Measurements from ENCODE around the gene ASCC2. TPM values are rescaled to one million over a fixed set of nuclear protein-coding genes. Genes with fewer than 3 reads are reported as not detected.
"Not testable (repeated sequence)": the region's sequence is repeated elsewhere in the genome, so short reads cannot be mapped to it uniquely, and the experiment has no call there.

Gene ASCC2
- total and polyA plus RNA-seq, 7 donors: 15.0 to 51.0 (median 37.7) TPM

DNA sequence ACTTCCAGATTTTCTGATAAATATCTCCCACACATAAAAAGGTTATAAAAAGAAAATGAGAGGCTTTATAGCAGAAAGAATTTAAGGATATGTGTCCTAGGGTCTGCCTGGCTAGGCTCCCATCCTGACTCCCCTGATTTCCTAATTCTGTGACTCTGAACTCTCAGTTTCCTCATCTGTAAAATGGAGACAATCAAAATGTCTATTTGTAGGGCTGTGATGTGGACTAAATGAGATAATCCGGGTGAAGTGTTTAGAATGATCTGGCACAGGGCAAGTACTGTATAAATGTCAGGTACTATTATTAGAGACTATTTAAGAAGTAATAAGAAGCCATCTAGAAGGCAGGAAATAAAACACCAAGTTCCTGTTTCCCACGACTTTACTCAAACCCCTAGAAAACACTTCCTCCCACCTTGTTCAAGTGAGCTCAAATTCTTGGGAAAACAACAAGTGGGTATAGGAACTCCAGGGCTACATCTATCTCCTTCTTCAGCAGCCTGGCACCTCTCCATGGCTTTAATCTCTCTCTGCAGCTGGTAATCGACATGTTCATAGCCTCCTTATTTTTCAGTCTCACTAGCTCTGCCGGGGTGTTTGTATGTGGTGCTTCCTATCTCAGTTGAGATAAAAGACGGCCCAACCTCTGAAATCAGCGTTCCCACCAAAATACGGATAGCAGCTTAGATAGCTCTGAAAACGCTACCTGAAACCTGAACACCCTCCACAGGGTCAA, 6.7 kb downstream of the ASCC2 start:
- intact Hi-C loops (cut with DNase I): no loop called here
- TF ChIP-seq POLR2AphosphoS5 (IDR thresholded peaks at IDR 0.05) (no peak), POLR2A (IDR thresholded peaks at IDR 0.05) (no peak), EP300 (IDR thresholded peaks at IDR 0.05) (no peak)
- TF ChIP-seq, protein P1, sequence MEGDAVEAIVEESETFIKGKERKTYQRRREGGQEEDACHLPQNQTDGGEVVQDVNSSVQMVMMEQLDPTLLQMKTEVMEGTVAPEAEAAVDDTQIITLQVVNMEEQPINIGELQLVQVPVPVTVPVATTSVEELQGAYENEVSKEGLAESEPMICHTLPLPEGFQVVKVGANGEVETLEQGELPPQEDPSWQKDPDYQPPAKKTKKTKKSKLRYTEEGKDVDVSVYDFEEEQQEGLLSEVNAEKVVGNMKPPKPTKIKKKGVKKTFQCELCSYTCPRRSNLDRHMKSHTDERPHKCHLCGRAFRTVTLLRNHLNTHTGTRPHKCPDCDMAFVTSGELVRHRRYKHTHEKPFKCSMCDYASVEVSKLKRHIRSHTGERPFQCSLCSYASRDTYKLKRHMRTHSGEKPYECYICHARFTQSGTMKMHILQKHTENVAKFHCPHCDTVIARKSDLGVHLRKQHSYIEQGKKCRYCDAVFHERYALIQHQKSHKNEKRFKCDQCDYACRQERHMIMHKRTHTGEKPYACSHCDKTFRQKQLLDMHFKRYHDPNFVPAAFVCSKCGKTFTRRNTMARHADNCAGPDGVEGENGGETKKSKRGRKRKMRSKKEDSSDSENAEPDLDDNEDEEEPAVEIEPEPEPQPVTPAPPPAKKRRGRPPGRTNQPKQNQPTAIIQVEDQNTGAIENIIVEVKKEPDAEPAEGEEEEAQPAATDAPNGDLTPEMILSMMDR (IDR thresholded peaks at IDR 0.05): no peak
- H3K36me3 ChIP-seq: peaks cover 9 to 48% (median 21%) of the 10 kb centered on the region in 4 donors
- no peak overlapping the region for H3K27ac ChIP-seq
- no peaks in the 10 kb centered on the region for H3K27me3 ChIP-seq
- H3K4me1 ChIP-seq: peaks cover 0 to 17% (median 4%) of the 10 kb centered on the region in 4 donors
- WGBS, 2 donors: 87% methylated on average over 8 of the region's 8 CpGs
- no peaks in the 10 kb centered on the region for H3K9me3 ChIP-seq
- DNase-seq: no peak
- H3K4me3 ChIP-seq: no peak overlapping the region

DNA sequence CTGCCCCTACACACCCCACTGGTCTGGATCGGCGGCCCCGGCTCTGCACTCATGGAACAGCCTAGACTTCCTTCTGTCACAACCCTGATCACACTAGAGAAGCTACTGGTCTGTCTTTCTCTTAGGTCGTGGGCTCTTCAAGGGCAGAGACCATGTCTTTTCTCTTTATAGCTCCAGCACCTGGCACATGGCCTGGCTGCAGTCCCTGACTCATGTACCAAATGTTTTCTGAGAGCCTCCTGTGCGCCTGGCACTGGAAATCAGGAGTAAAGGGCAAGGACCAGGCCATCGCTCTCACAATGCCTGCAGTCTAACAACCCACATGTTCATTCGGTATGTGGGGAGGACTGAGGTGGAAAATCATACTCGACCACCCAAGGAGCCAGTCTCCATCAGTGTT, 7.5 kb downstream of the ASCC2 start:
- H3K27ac ChIP-seq: no peak overlapping the region
- H3K4me3 ChIP-seq: no peak overlapping the region
- 93 to 95% methylated on average over 8 of the region's 8 CpGs for WGBS, 2 donors
- intact Hi-C loops (cut with DNase I): no loop called here
- H3K36me3 ChIP-seq: peaks cover 9 to 51% (median 21%) of the 10 kb centered on the region in 4 donors
- peaks cover 0 to 15% (median 3%) of the 10 kb centered on the region in 4 donors for H3K4me1 ChIP-seq
- H3K27me3 ChIP-seq: no peaks in the 10 kb centered on the region
- no peak for DNase-seq
- H3K9me3 ChIP-seq: no peaks in the 10 kb centered on the region
- no peak for TF ChIP-seq EP300 (IDR thresholded peaks at IDR 0.05)
- no peak for TF ChIP-seq POLR2A (IDR thresholded peaks at IDR 0.05)
- TF ChIP-seq POLR2AphosphoS5 (IDR thresholded peaks at IDR 0.05): no peak
- TF ChIP-seq, protein P1 (IDR thresholded peaks at IDR 0.05): no peak

DNA sequence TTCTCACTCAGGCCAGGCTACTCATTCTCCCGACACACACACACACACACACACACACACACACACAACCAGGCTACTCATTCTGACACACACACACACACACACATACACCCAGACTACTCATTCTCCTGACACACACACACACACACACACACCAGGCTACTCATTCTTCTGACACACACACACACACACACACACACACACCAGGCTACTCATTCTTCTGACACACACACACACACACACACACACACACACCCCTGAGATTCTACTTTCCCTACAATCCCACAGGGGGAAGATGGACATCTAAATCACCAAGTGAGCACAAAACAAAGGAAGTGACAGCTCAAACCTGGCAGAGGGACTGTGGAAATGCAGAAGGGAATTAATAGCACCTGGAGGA, 10.3 kb downstream of the ASCC2 start:
- H3K4me3 ChIP-seq; H3K27ac ChIP-seq; H3K4me1 ChIP-seq; DNase-seq; H3K9me3 ChIP-seq; intact Hi-C loops (cut with DNase I); H3K27me3 ChIP-seq: not testable (repeated sequence)
- peaks cover 13 to 74% (median 36%) of the 10 kb centered on the region in 4 donors for H3K36me3 ChIP-seq
- 67 to 84% methylated on average over 1 of the region's 1 CpG for WGBS, 2 donors

DNA sequence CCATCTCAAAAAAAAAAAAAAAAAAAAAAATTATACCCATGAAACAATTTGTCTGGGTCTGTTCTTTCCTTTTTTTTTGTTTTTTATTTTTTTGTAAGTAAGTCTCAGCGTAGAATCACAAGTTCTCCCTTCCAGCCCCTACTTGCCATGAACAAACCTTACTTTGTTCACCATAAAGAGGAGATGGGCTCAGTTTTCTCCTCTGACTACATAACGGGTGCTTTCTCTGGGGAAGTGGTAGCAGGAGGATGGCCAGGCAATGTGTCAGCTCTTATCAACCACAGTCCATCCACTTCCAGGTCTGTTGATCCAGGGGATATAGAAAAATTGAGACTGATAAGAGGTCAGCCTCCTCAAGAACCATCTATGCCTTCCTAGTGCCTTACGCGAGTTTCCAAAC, 11.0 kb downstream of the ASCC2 start:
- Histone ChIP-seq H3K4me1 (no peaks in the 10 kb centered on the region), H3K9me3 (no peaks in the 10 kb centered on the region), H3K4me3 (no peak overlapping the region), H3K27me3 (no peaks in the 10 kb centered on the region), H3K27ac (no peak overlapping the region), H3K36me3 (peaks cover 13 to 77% (median 38%) of the 10 kb centered on the region in 4 donors)
- no peak for DNase-seq
- intact Hi-C loops (cut with DNase I): no loop called here
- 94% methylated on average over 4 of the region's 4 CpGs for WGBS, 2 donors
- TF ChIP-seq POLR2A (IDR thresholded peaks at IDR 0.05): no peak
- TF ChIP-seq EP300 (IDR thresholded peaks at IDR 0.05): no peak
- TF ChIP-seq POLR2AphosphoS5 (IDR thresholded peaks at IDR 0.05): no peak
- TF ChIP-seq, protein P1 (IDR thresholded peaks at IDR 0.05): no peak

DNA sequence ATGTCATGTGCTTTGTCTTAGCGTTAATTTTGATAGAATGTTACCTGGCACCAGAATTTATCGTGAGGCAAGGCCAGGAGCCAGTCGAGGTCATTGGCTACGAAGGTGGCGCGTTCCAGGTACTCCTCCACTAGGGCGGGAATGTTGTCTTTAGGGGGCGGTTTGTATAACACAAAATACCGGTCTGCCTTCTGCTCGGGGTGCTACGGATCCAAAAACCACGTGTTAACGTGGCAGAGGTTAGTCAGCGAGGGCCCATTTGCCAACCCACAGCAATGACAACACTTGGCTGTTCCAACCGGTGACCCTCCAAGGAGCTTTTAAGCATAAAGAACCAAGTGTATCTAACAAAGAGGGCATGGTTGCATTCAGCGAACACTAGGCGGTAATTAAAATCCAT, 12.5 kb downstream of the ASCC2 start:
- Histone ChIP-seq H3K36me3 (peaks cover 4 to 79% (median 35%) of the 10 kb centered on the region in 4 donors), H3K27ac (peak overlapping the region in 1 of 4 donors; percentile 35), H3K4me1 (peaks cover 0 to 4% (median 0%) of the 10 kb centered on the region in 4 donors), H3K27me3 (no peaks in the 10 kb centered on the region), H3K9me3 (no peaks in the 10 kb centered on the region), H3K4me3 (no peak overlapping the region)
- intact Hi-C loops (cut with DNase I): no loop called here
- TF ChIP-seq POLR2A (IDR thresholded peaks at IDR 0.05) (no peak), POLR2AphosphoS5 (IDR thresholded peaks at IDR 0.05) (no peak), EP300 (IDR thresholded peaks at IDR 0.05) (no peak)
- TF ChIP-seq, protein P1 (IDR thresholded peaks at IDR 0.05): no peak
- DNase-seq: no peak
- 94 to 95% methylated on average over 17 of the region's 17 CpGs for WGBS, 2 donors
